HepG2 (cell line): ENCODE data around the gene ZFAND3. TPM values are rescaled to one million over a fixed set of nuclear protein-coding genes. Genes with fewer than 3 reads are reported as not detected.

Experiments
- ATAC-seq: fragments of 200-7000 bp; cut with Tn5 transposase; 3 replicates; pipeline ENCODE4 v1.9.1; 2020; ENCODE audit warnings: mild to moderate bottlenecking, moderate library complexity
- BruUV-seq: library from RNA; stranded (reverse); fragments of 400-500 nt; replicated peaks from 2 replicates; lab custom pipeline; 2021; lab: Mats Ljungman, UMichigan
- CTCF ChIA-PET: fragments of 300-600 bp; formaldehyde crosslinking; extraction: SDS; loops from one replicate; lab custom pipeline; 2021; ENCODE audit warnings: low total read pairs, inconsistent platforms, low intra/inter-chr PET ratio; lab: Yijun Ruan, JAX
- POLR2A ChIA-PET: fragments of 350-600 bp; sonication (Branson Sonifier 250); formaldehyde crosslinking; loops from one replicate; lab custom pipeline; 2020; ENCODE audit warnings: antibody characterized with exemption, inconsistent platforms; lab: Yijun Ruan, JAX
- DNase-seq: peaks from one replicate; pipeline ENCODE4 v3.0.0-alpha.2; 2015; ENCODE audit warnings: low spot score
- FAIRE-seq: peaks from 3 replicates; lab custom pipeline; 2011; peaks lifted over from hg19 to GRCh38; lab: Jason Lieb, UNC
- H2AFZ ChIP-seq: one replicate; pipeline ENCODE4 v1.6.1; 2011; ENCODE audit warnings: low read length, inconsistent platforms
- H3K27ac ChIP-seq: fragments of 300-600 bp; 3 replicates; pipeline ENCODE4 v1.8.0; 2011; ENCODE audit warnings: mixed run types, mild to moderate bottlenecking, mixed read lengths, low read length, inconsistent platforms; ENCODE audit not compliant: insufficient read depth; ENCODE audit errors: extremely low read length
- H3K27me3 ChIP-seq, 2 experiments: fragments of 200-600 bp in 1 of 2; 2 replicates in 1 of 2; 3 replicates in 1 of 2; pipeline versions ENCODE4 v1.6.0 to v1.8.0; 2011; ENCODE audit warnings: low read length in 2 of 2, mild to moderate bottlenecking in 2 of 2, moderate library complexity in 2 of 2, inconsistent platforms in 1 of 2; ENCODE audit not compliant: insufficient read depth in 2 of 2, control insufficient read depth in 1 of 2
- H3K36me3 ChIP-seq, 2 experiments: fragments of 200-600 bp in 1 of 2; replicated peaks in 1 of 2; 2 replicates in 1 of 2; 3 replicates in 1 of 2; pipeline versions ENCODE4 v1.5.1 to v1.8.0; 2011; ENCODE audit warnings: low read length in 2 of 2, inconsistent platforms in 1 of 2; ENCODE audit not compliant: insufficient read depth in 2 of 2, control insufficient read depth in 1 of 2
- H3K4me1 ChIP-seq: 2 replicates; pipeline ENCODE4 v1.5.1; 2012; ENCODE audit warnings: low read length, inconsistent platforms; ENCODE audit not compliant: insufficient read depth
- H3K4me2 ChIP-seq: 2 replicates; pipeline ENCODE4 v1.6.0; 2011; ENCODE audit warnings: low read depth, low read length, inconsistent platforms
- H3K4me3 ChIP-seq, 3 experiments: fragments of 200-600 bp in 1 of 3; sonication (generic), shearing (Covaris generic) in 1 of 3; replicated peaks in 1 of 3; 2 replicates each; pipeline ENCODE4 v1.5.1; 2011 to 2016; ENCODE audit warnings: low read length in 3 of 3, inconsistent platforms in 2 of 3, low read depth in 2 of 3, mild to moderate bottlenecking in 2 of 3, control low read depth in 1 of 3, mixed read lengths in 1 of 3; ENCODE audit not compliant: insufficient read depth in 1 of 3
- H3K79me2 ChIP-seq: one replicate; pipeline ENCODE4 v1.6.1; 2011; ENCODE audit warnings: low read length, inconsistent platforms; ENCODE audit not compliant: insufficient read depth
- H3K9ac ChIP-seq: 2 replicates; pipeline ENCODE4 v1.6.0; 2011; ENCODE audit warnings: mild to moderate bottlenecking, low read depth, low read length, inconsistent platforms; ENCODE audit not compliant: insufficient read depth
- H3K9me3 ChIP-seq: 2 replicates; pipeline ENCODE4 v1.5.1; 2012; ENCODE audit warnings: mild to moderate bottlenecking, low read length
- H4K20me1 ChIP-seq: 2 replicates; pipeline ENCODE4 v1.6.0; 2011; ENCODE audit warnings: inconsistent platforms, mild to moderate bottlenecking, low read length, moderate library complexity; ENCODE audit not compliant: insufficient read depth
- KLF13 ChIP-seq: sonication (generic); formaldehyde crosslinking; IDR thresholded peaks from 2 replicates; pipeline ENCODE4 v1.4.0; 2020; ENCODE audit warnings: mild to moderate bottlenecking, missing genetic modification reagents
- KLF16 ChIP-seq, 2 experiments: sonication (generic) in 1 of 2; formaldehyde crosslinking in 1 of 2; IDR thresholded peaks; 2 replicates each; pipeline versions ENCODE4 v1.6.1 to v1.8.0; 2016 to 2023; ENCODE audit warnings: missing genetic modification reagents in 2 of 2, missing compliant biosample characterization in 1 of 2
- MAFF ChIP-seq: IDR thresholded peaks from 2 replicates; pipeline ENCODE4 v1.6.1; 2011; ENCODE audit warnings: low read depth, low read length, improper control_type of control experiment
- MAFK ChIP-seq, 2 experiments: IDR thresholded peaks in 1 of 2; conservative IDR thresholded peaks in 1 of 2; 2 replicates each; pipeline ENCODE4 v1.6.1; 2011; ENCODE audit warnings: improper control_type of control experiment in 2 of 2, low read length in 2 of 2
- ZNF296 ChIP-seq: sonication (generic); formaldehyde crosslinking; conservative IDR thresholded peaks from 2 replicates; pipeline ENCODE4 v1.5.0; 2020; ENCODE audit warnings: mild to moderate bottlenecking, missing genetic modification reagents
- ZNF7 ChIP-seq: IDR thresholded peaks from 2 replicates; pipeline ENCODE4 v1.6.1; 2016; ENCODE audit warnings: missing biosample characterization, missing genetic modification reagents
- WGBS: methylation state at CpG from one replicate; pipeline ENCODE4 v1.1.6; 2017; ENCODE audit warnings: low lambda C conversion rate; 5-methylcytosine and 5-hydroxymethylcytosine counted together
- in situ Hi-C: cut with HindIII; loops from 2 replicates; pipeline ENCODE4 v1.10.0; 2017; ENCODE audit warnings: low pct_unique_long_range_greater_than_20kb; ENCODE audit not compliant: extremely low pct_ligation_motif_present
- intact Hi-C: fragments of 100-400 bp; cut with micrococcal nuclease; formaldehyde crosslinking; loops from one replicate; pipeline ENCODE4 v1.10.0; 2022; ENCODE audit not compliant: unreplicated experiment
- polyA plus RNA-seq, 8 experiments: library from polyadenylated mRNA; depleted of rRNA in 3 of 8; stranded (reverse) in 7 of 8; unstranded in 1 of 8; fragments of >200 nt; fragmentation: Illumina TruSeq in 4 of 8; extraction: Trizol in 4 of 8; gene quantifications; 2 replicates each; pipeline versions ENCODE4 v1.2.1 to v1.2.3, GENCODE V29; 2011 to 2016; ENCODE audit warnings: low read depth in 4 of 8, missing spikeins in 1 of 8, mixed read lengths in 1 of 8; ENCODE audit not compliant: insufficient read depth in 1 of 8
- total RNA-seq, 5 experiments: library from RNA; depleted of rRNA; stranded (reverse); fragments of >200 nt; fragmentation: Illumina TruSeq; extraction: Trizol; gene quantifications; 2 replicates each; pipeline ENCODE4 v1.2.3, GENCODE V29; 2016; ENCODE audit warnings: low read depth in 1 of 5
- TF ChIP-seq, protein P1 (sequence below): sonication (generic); formaldehyde crosslinking; IDR thresholded peaks from 2 replicates; pipeline ENCODE4 v1.5.0; 2020; ENCODE audit warnings: missing genetic modification reagents
- TF ChIP-seq, protein P2 (sequence below): sonication (generic); formaldehyde crosslinking; IDR thresholded peaks from 2 replicates; pipeline ENCODE4 v1.9.0; 2022; ENCODE audit warnings: missing genetic modification reagents, mild to moderate bottlenecking, borderline replicate concordance

ZFAND3 gene
- total and polyA plus RNA-seq, 2 of the 13 experiments (the other 11 are each of a cell fraction or from before 2014, with no cell fraction given), result 16.4 to 17.1 TPM

DNA sequence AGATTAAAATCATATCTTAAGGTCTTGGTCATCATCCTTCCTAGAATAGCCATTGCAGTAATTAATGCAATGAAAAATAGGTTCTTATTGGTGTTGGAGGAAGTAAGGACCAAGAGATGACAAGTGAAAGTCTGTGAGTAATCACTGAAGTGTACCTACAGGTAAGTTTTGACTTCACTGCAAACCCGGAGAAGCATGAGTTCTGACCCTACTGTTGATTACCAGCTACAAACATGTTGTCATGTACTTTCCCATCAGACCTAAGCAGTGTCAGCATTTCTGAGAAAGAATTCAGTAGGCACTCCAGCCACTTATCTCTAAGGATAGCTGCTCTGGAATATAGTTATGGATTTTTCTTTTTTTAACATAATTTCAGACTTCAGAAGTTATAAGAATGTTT is 280.9 kb downstream of the ZFAND3 start:
- FAIRE-seq (no peak), ATAC-seq (no peak), DNase-seq (no peak)
- Histone ChIP-seq H3K9me3 (no peaks in the 10 kb centered on the region), H3K9ac (no peak overlapping the region), H4K20me1 (no peaks in the 10 kb centered on the region), H3K36me3 (peaks cover 0 to 4% of the 10 kb centered on the region in 2 experiments; a peak in 3 of 5 replicates), H3K4me2 (no peak overlapping the region), H3K27me3 (no peaks in the 10 kb centered on the region), H3K27ac (no peak overlapping the region), H3K4me3 (no peak overlapping the region), H3K4me1 (no peaks in the 10 kb centered on the region), H3K79me2 (no peaks in the 10 kb centered on the region), H2AFZ (no peak overlapping the region)
- BruUV-seq, result no TSS peak
- intact Hi-C loops, result no loop called here
- ChIA-PET POLR2A (no interaction called here), CTCF (no interaction called here)
- no peak for TF ChIP-seq KLF16 (CRISPR knock-in tag; IDR thresholded peaks at IDR 0.05)
- no peak for TF ChIP-seq KLF13
- TF ChIP-seq ZNF7 (CRISPR knock-in tag), result no peak
- peak; percentile 18; the same call in 1 of the 2 replicates for TF ChIP-seq MAFF
- TF ChIP-seq, protein P1, sequence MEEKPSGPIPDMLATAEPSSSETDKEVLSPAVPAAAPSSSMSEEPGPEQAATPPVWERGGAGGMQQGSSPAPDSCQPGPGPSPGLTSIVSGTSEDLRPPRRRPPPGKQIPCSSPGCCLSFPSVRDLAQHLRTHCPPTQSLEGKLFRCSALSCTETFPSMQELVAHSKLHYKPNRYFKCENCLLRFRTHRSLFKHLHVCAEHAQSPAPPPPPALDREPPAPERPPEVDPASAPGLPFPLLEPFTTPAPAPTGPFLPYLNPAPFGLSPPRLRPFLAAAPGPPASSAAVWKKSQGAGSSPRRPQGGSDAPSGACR (CRISPR knock-in tag), result no peak
- TF ChIP-seq MAFK (conservative IDR thresholded peaks at IDR 0.05 in 1 of 2, IDR thresholded peaks at IDR 0.05 in 1 of 2; ENCODE audit: low read length in 2 of 2), result peak; percentile 31 to 56; a peak in 3 of 4 replicates
- no peak for TF ChIP-seq ZNF296 (CRISPR knock-in tag)
- TF ChIP-seq, protein P2, sequence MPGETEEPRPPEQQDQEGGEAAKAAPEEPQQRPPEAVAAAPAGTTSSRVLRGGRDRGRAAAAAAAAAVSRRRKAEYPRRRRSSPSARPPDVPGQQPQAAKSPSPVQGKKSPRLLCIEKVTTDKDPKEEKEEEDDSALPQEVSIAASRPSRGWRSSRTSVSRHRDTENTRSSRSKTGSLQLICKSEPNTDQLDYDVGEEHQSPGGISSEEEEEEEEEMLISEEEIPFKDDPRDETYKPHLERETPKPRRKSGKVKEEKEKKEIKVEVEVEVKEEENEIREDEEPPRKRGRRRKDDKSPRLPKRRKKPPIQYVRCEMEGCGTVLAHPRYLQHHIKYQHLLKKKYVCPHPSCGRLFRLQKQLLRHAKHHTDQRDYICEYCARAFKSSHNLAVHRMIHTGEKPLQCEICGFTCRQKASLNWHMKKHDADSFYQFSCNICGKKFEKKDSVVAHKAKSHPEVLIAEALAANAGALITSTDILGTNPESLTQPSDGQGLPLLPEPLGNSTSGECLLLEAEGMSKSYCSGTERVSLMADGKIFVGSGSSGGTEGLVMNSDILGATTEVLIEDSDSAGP (CRISPR knock-in tag), result no peak
- WGBS, result 86% methylated on average over 1 of the region's 1 CpG
- in situ Hi-C loops, result no loop called here
